Panc1 (cell line): ENCODE results near the gene MYOZ2.

Source experiments
- POLR2AphosphoS5 ChIP-seq: IDR thresholded peaks from 2 replicates; pipeline ENCODE4 v1.6.1; 2012; ENCODE audit warnings: mild to moderate bottlenecking, low read depth, low read length, moderate library complexity
- SIN3A ChIP-seq: IDR thresholded peaks from 2 replicates; pipeline ENCODE4 v1.6.1; 2012; ENCODE audit warnings: low read depth, mild to moderate bottlenecking, low read length, moderate library complexity, borderline replicate concordance; ENCODE audit not compliant: insufficient read depth
- TF ChIP-seq, protein P1 (sequence below): fragments of 450-650 bp; IDR thresholded peaks from 2 replicates; pipeline ENCODE4 v1.5.1; 2017; ENCODE audit warnings: mild to moderate bottlenecking
- TF ChIP-seq, protein P2 (sequence below), 2 experiments: IDR thresholded peaks; 2 replicates each; pipeline ENCODE4 v1.6.1; 2011 to 2012; ENCODE audit warnings: low read depth in 2 of 2, control low read depth in 1 of 2, low read length in 1 of 2, mild to moderate bottlenecking in 1 of 2, moderate library complexity in 1 of 2; ENCODE audit not compliant: insufficient read depth in 1 of 2

DNA sequence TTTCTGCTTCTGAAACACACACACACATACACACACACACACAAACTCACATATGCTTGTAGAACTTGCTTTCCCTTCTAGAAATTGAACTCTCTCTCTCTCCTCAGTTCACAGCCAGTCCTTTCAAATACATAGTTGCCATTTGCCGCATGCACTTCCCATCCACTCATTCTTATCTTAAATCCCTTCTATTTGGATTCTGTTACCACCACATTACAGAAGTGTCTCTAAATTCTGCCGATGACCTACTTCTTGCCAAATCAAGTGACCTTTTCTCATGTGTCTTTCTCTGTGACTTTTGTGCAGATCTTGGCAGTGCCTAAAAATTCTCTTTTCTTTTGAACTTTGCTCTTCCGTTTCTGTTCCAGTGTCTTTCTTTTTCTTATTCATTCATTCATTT, 7.5 kb upstream of the MYOZ2 start:
- TF ChIP-seq, protein P1, sequence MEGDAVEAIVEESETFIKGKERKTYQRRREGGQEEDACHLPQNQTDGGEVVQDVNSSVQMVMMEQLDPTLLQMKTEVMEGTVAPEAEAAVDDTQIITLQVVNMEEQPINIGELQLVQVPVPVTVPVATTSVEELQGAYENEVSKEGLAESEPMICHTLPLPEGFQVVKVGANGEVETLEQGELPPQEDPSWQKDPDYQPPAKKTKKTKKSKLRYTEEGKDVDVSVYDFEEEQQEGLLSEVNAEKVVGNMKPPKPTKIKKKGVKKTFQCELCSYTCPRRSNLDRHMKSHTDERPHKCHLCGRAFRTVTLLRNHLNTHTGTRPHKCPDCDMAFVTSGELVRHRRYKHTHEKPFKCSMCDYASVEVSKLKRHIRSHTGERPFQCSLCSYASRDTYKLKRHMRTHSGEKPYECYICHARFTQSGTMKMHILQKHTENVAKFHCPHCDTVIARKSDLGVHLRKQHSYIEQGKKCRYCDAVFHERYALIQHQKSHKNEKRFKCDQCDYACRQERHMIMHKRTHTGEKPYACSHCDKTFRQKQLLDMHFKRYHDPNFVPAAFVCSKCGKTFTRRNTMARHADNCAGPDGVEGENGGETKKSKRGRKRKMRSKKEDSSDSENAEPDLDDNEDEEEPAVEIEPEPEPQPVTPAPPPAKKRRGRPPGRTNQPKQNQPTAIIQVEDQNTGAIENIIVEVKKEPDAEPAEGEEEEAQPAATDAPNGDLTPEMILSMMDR: no peak
- TF ChIP-seq, protein P2, sequence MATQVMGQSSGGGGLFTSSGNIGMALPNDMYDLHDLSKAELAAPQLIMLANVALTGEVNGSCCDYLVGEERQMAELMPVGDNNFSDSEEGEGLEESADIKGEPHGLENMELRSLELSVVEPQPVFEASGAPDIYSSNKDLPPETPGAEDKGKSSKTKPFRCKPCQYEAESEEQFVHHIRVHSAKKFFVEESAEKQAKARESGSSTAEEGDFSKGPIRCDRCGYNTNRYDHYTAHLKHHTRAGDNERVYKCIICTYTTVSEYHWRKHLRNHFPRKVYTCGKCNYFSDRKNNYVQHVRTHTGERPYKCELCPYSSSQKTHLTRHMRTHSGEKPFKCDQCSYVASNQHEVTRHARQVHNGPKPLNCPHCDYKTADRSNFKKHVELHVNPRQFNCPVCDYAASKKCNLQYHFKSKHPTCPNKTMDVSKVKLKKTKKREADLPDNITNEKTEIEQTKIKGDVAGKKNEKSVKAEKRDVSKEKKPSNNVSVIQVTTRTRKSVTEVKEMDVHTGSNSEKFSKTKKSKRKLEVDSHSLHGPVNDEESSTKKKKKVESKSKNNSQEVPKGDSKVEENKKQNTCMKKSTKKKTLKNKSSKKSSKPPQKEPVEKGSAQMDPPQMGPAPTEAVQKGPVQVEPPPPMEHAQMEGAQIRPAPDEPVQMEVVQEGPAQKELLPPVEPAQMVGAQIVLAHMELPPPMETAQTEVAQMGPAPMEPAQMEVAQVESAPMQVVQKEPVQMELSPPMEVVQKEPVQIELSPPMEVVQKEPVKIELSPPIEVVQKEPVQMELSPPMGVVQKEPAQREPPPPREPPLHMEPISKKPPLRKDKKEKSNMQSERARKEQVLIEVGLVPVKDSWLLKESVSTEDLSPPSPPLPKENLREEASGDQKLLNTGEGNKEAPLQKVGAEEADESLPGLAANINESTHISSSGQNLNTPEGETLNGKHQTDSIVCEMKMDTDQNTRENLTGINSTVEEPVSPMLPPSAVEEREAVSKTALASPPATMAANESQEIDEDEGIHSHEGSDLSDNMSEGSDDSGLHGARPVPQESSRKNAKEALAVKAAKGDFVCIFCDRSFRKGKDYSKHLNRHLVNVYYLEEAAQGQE (IDR thresholded peaks at IDR 0.05; ENCODE audit: insufficient read depth in 1 of 2, low read depth in 2 of 2, low read length in 1 of 2): no peak
- TF ChIP-seq SIN3A (no peak), POLR2AphosphoS5 (no peak)
